ENCODE results near the gene SMOC2.

- TF ChIP-seq RAD21 (conservative IDR thresholded peaks at IDR 0.05), result no peak
- no peak for TF ChIP-seq SMC3 (conservative IDR thresholded peaks at IDR 0.05; ENCODE audit: poor library complexity)
- TF ChIP-seq CTCF (IDR thresholded peaks at IDR 0.05; ENCODE audit: poor library complexity, severe bottlenecking), result no peak
- no peak for TF ChIP-seq POLR2AphosphoS5 (IDR thresholded peaks at IDR 0.05)
- no peak for TF ChIP-seq TAF1 (IDR thresholded peaks at IDR 0.05; ENCODE audit: low read depth)
- TF ChIP-seq REST (IDR thresholded peaks at IDR 0.05; ENCODE audit: borderline replicate concordance), result no peak
- TF ChIP-seq EP300 (conservative IDR thresholded peaks at IDR 0.05; ENCODE audit: poor library complexity, severe bottlenecking), result no peak
- TF ChIP-seq EZH2 (IDR thresholded peaks at IDR 0.05; ENCODE audit: borderline replicate concordance, insufficient read depth, low read length, poor library complexity, severe bottlenecking), result no peak
Measured at GRCh38 chr6:168464546-168464945, 23.6 kb downstream of the SMOC2 start.
